BE2C (cell line): ENCODE results near the gene FNDC11.

ENCODE experiments used
- DNase-seq: peaks from one replicate; pipeline ENCODE4 v3.0.0-alpha.2; 2020
- H3K27me3 ChIP-seq: fragments of 250-450 bp; sonication (Bioruptor Pico); 2 replicates; pipeline ENCODE4 v1.5.1; 2020; ENCODE audit warnings: mild to moderate bottlenecking
- H3K36me3 ChIP-seq: fragments of 250-450 bp; sonication (Bioruptor Pico); 2 replicates; pipeline ENCODE4 v1.5.1; 2020; ENCODE audit warnings: mild to moderate bottlenecking
- H3K4me1 ChIP-seq: fragments of 250-450 bp; sonication (Bioruptor Pico); 2 replicates; pipeline ENCODE4 v1.5.1; 2020
- H3K4me3 ChIP-seq: 2 replicates; pipeline ENCODE4 v1.5.1; 2011; ENCODE audit warnings: low read depth, low read length
- H3K9me3 ChIP-seq: fragments of 250-450 bp; sonication (Bioruptor Pico); 2 replicates; pipeline ENCODE4 v1.5.1; 2020
- CTCF ChIP-seq: IDR thresholded peaks from 2 replicates; pipeline ENCODE4 v1.5.1; 2012; ENCODE audit warnings: mild to moderate bottlenecking, low read depth, low read length

Gene FNDC11

GRCh38 chr20:63522091-63522868 is 31.7 kb upstream of the FNDC11 start:
- Histone ChIP-seq H3K4me3 (peak overlapping the region; percentile 20), H3K9me3 (peaks cover 4% of the 10 kb centered on the region; the same call in 1 of the 2 replicates), H3K4me1 (no peaks in the 10 kb centered on the region), H3K36me3 (peaks cover 22% of the 10 kb centered on the region), H3K27me3 (no peaks in the 10 kb centered on the region)
- no peak for DNase-seq
- TF ChIP-seq CTCF = no peak

- H3K27me3 ChIP-seq = no peaks in the 10 kb centered on the region
- H3K4me1 ChIP-seq = no peaks in the 10 kb centered on the region
- no peak for TF ChIP-seq CTCF
- H3K9me3 ChIP-seq = peaks cover 4% of the 10 kb centered on the region; the same call in 1 of the 2 replicates
- peaks cover 22% of the 10 kb centered on the region for H3K36me3 ChIP-seq
- H3K4me3 ChIP-seq = no peak overlapping the region
- peak; percentile 21 for DNase-seq
Observed at GRCh38 chr20:63522981-63523611, 30.9 kb upstream of the FNDC11 start.

GRCh38 chr20:63525185-63525584 is 28.8 kb upstream of the FNDC11 start:
- no peak for TF ChIP-seq CTCF
- Histone ChIP-seq H3K27me3 (no peaks in the 10 kb centered on the region), H3K4me3 (no peak overlapping the region), H3K4me1 (no peaks in the 10 kb centered on the region), H3K9me3 (peaks cover 4% of the 10 kb centered on the region; the same call in 1 of the 2 replicates), H3K36me3 (peaks cover 22% of the 10 kb centered on the region)
- no peak for DNase-seq

- DNase-seq = no peak
- H3K4me3 ChIP-seq = no peak overlapping the region
- peaks cover 4% of the 10 kb centered on the region; the same call in 1 of the 2 replicates for H3K9me3 ChIP-seq
- no peaks in the 10 kb centered on the region for H3K4me1 ChIP-seq
- H3K27me3 ChIP-seq = no peaks in the 10 kb centered on the region
- no peak for TF ChIP-seq CTCF
- H3K36me3 ChIP-seq = peaks cover 21% of the 10 kb centered on the region
Observed at GRCh38 chr20:63525971-63526370, 28.0 kb upstream of the FNDC11 start.

GRCh38 chr20:63527184-63527583 is 26.8 kb upstream of the FNDC11 start:
- Histone ChIP-seq H3K4me1 (no peaks in the 10 kb centered on the region), H3K27me3 (no peaks in the 10 kb centered on the region), H3K9me3 (peaks cover 4% of the 10 kb centered on the region; the same call in 1 of the 2 replicates), H3K4me3 (no peak overlapping the region), H3K36me3 (peaks cover 12% of the 10 kb centered on the region)
- TF ChIP-seq CTCF = no peak
- DNase-seq = no peak

GRCh38 chr20:63529180-63529860 is 24.6 kb upstream of the FNDC11 start:
- Histone ChIP-seq H3K4me3 (no peak overlapping the region), H3K4me1 (no peaks in the 10 kb centered on the region)
- TF ChIP-seq CTCF = no peak

More at GRCh38 chr20:63529180-63529860, 24.6 kb upstream of the FNDC11 start:
- DNase-seq = no peak
- Histone ChIP-seq H3K9me3 (no peaks in the 10 kb centered on the region), H3K27me3 (no peaks in the 10 kb centered on the region), H3K36me3 (no peaks in the 10 kb centered on the region)
